ENCODE measurements around the gene EXOC2. TPM values are rescaled to one million over a fixed set of nuclear protein-coding genes. Genes with fewer than 3 reads are reported as not detected.

EXOC2 gene
- total RNA-seq, 1 donor from 2014 or later = 22.9 TPM

- H3K4me3 Mint-ChIP-seq = no peak overlapping the region
- H3K36me3 Mint-ChIP-seq = peaks cover 59% of the 10 kb centered on the region
- peaks cover 7% of the 10 kb centered on the region for H3K9me3 Mint-ChIP-seq
- TF ChIP-seq, protein P1, sequence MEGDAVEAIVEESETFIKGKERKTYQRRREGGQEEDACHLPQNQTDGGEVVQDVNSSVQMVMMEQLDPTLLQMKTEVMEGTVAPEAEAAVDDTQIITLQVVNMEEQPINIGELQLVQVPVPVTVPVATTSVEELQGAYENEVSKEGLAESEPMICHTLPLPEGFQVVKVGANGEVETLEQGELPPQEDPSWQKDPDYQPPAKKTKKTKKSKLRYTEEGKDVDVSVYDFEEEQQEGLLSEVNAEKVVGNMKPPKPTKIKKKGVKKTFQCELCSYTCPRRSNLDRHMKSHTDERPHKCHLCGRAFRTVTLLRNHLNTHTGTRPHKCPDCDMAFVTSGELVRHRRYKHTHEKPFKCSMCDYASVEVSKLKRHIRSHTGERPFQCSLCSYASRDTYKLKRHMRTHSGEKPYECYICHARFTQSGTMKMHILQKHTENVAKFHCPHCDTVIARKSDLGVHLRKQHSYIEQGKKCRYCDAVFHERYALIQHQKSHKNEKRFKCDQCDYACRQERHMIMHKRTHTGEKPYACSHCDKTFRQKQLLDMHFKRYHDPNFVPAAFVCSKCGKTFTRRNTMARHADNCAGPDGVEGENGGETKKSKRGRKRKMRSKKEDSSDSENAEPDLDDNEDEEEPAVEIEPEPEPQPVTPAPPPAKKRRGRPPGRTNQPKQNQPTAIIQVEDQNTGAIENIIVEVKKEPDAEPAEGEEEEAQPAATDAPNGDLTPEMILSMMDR (conservative IDR thresholded peaks at IDR 0.05) = no peak
- H3K27me3 Mint-ChIP-seq = no peaks in the 10 kb centered on the region
- no peak for DNase-seq (ENCODE audit: extremely low spot score, unreplicated experiment)
- H3K27ac Mint-ChIP-seq = no peak overlapping the region
- H3K4me1 Mint-ChIP-seq (ENCODE audit: unreplicated experiment) = no peaks in the 10 kb centered on the region
These were observed 152.4 kb downstream of the EXOC2 start for GRCh38 chr6:540490-540889.

DNA sequence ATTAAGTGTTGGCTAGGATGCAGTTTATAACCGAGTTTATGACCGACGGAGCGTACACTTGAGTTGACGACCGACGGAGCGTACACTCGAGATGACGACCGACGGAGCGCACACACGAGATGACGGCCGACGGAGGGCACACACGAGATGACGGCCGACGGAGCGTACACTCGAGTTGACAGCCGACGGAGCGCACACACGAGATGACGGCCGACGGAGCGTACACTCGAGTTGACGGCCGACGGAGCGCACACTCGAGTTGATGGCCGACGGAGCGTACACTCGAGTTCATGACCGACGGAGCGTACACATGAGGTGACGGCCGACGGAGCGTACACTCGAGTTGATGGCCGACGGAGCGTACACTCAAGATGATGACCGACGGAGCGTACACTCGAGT is 155.8 kb downstream of the EXOC2 start:
- DNase-seq (ENCODE audit: extremely low spot score, unreplicated experiment) = no peak
- H3K27me3 Mint-ChIP-seq = no peaks in the 10 kb centered on the region
- TF ChIP-seq, protein P1 (conservative IDR thresholded peaks at IDR 0.05) = no peak
- no peak overlapping the region for H3K27ac Mint-ChIP-seq
- peaks cover 7% of the 10 kb centered on the region for H3K9me3 Mint-ChIP-seq
- H3K4me3 Mint-ChIP-seq = no peak overlapping the region
- peaks cover 45% of the 10 kb centered on the region for H3K36me3 Mint-ChIP-seq
- no peaks in the 10 kb centered on the region for H3K4me1 Mint-ChIP-seq (ENCODE audit: unreplicated experiment)

- TF ChIP-seq, protein P1 (conservative IDR thresholded peaks at IDR 0.05) = no peak
- H3K4me3 Mint-ChIP-seq = no peak overlapping the region
- peaks cover 30% of the 10 kb centered on the region for H3K36me3 Mint-ChIP-seq
- DNase-seq (ENCODE audit: extremely low spot score, unreplicated experiment) = no peak
- H3K4me1 Mint-ChIP-seq (ENCODE audit: unreplicated experiment) = no peaks in the 10 kb centered on the region
- no peaks in the 10 kb centered on the region for H3K9me3 Mint-ChIP-seq
- no peak overlapping the region for H3K27ac Mint-ChIP-seq
- H3K27me3 Mint-ChIP-seq = no peaks in the 10 kb centered on the region
These were observed 162.5 kb downstream of the EXOC2 start for GRCh38 chr6:530425-530824.

GRCh38 chr6:528989-529388 is 163.9 kb downstream of the EXOC2 start:
- H3K9me3 Mint-ChIP-seq = no peaks in the 10 kb centered on the region
- no peak overlapping the region for H3K4me3 Mint-ChIP-seq
- H3K27ac Mint-ChIP-seq = no peak overlapping the region
- H3K27me3 Mint-ChIP-seq = no peaks in the 10 kb centered on the region
- H3K4me1 Mint-ChIP-seq (ENCODE audit: unreplicated experiment) = no peaks in the 10 kb centered on the region
- H3K36me3 Mint-ChIP-seq = peaks cover 28% of the 10 kb centered on the region
- DNase-seq (ENCODE audit: extremely low spot score, unreplicated experiment) = no peak
- TF ChIP-seq, protein P1 (conservative IDR thresholded peaks at IDR 0.05) = no peak

- H3K36me3 Mint-ChIP-seq = peaks cover 25% of the 10 kb centered on the region
- H3K27me3 Mint-ChIP-seq = no peaks in the 10 kb centered on the region
- H3K4me1 Mint-ChIP-seq (ENCODE audit: unreplicated experiment) = no peaks in the 10 kb centered on the region
- no peak overlapping the region for H3K27ac Mint-ChIP-seq
- no peaks in the 10 kb centered on the region for H3K9me3 Mint-ChIP-seq
- TF ChIP-seq, protein P1 (conservative IDR thresholded peaks at IDR 0.05) = no peak
- no peak for DNase-seq (ENCODE audit: extremely low spot score, unreplicated experiment)
- H3K4me3 Mint-ChIP-seq = no peak overlapping the region
These were observed 164.8 kb downstream of the EXOC2 start for GRCh38 chr6:527989-528673.
